Esophagus mucosa (tissue), 1 donor: ENCODE data around the gene ARHGEF19. TPM values are rescaled to one million over a fixed set of nuclear protein-coding genes. Genes with fewer than 3 reads are reported as not detected.
"Not testable (repeated sequence)": the region's sequence is repeated elsewhere in the genome, so short reads cannot be mapped to it uniquely, and the experiment has no call there.

ENCODE experiments used
- ATAC-seq: fragments of 200-7000 bp; cut with Tn5 transposase; one replicate; pipeline ENCODE4 v1.9.1; 2020
- total RNA-seq: library from RNA; stranded (reverse); gene quantifications from one replicate; pipeline ENCODE4 v1.2.4, GENCODE V29; 2023
- donor health status: DM: yes; HTN: yes; CAD: no.

ARHGEF19 gene
- total RNA-seq, 1 donor from 2014 or later: 21.9 TPM

- ATAC-seq: peak; percentile 68
Measured at GRCh38 chr1:16243936-16244649, 31.6 kb upstream of the ARHGEF19 start.

GRCh38 chr1:16243215-16243610, 30.8 kb upstream of the ARHGEF19 start:
- peak; percentile 24 for ATAC-seq

GRCh38 chr1:16242556-16243214, 30.2 kb upstream of the ARHGEF19 start:
- ATAC-seq: no peak

GRCh38 chr1:16241221-16241708, 28.8 kb upstream of the ARHGEF19 start:
- ATAC-seq: no peak

- ATAC-seq: no peak
Measured at GRCh38 chr1:16239972-16240491, 27.6 kb upstream of the ARHGEF19 start.

GRCh38 chr1:16237343-16237830, 24.9 kb upstream of the ARHGEF19 start:
- ATAC-seq: peak; percentile 2

GRCh38 chr1:16236511-16237342, 24.3 kb upstream of the ARHGEF19 start, which contains the start of gene CPLANE2:
Gene CPLANE2 (minus strand): TSS chr1:16237183. CDS start chr1:16236742, 441 bp downstream.
- peak; percentile 87 for ATAC-seq

GRCh38 chr1:16235944-16236510, 23.6 kb upstream of the ARHGEF19 start:
- ATAC-seq: peak; percentile 87

- no peak for ATAC-seq
Measured at GRCh38 chr1:16235347-16235746, 22.9 kb upstream of the ARHGEF19 start.

GRCh38 chr1:16233431-16233830, 21.0 kb upstream of the ARHGEF19 start:
- ATAC-seq: no peak

GRCh38 chr1:16232316-16232710, 19.9 kb upstream of the ARHGEF19 start:
- ATAC-seq: no peak

GRCh38 chr1:16231331-16232315, 19.2 kb upstream of the ARHGEF19 start:
- ATAC-seq: no peak

- ATAC-seq: no peak
Measured at GRCh38 chr1:16230744-16231143, 18.3 kb upstream of the ARHGEF19 start.

- no peak for ATAC-seq
Measured at GRCh38 chr1:16229976-16230740, 17.7 kb upstream of the ARHGEF19 start.

- ATAC-seq: peak; percentile 33
Measured at GRCh38 chr1:16226490-16227179, 14.2 kb upstream of the ARHGEF19 start.

GRCh38 chr1:16226129-16226489, 13.7 kb upstream of the ARHGEF19 start:
- ATAC-seq: no peak

- no peak for ATAC-seq
Measured at GRCh38 chr1:16224472-16224871, 12.0 kb upstream of the ARHGEF19 start.

GRCh38 chr1:16222716-16223115, 10.3 kb upstream of the ARHGEF19 start:
- not testable (repeated sequence) for ATAC-seq

GRCh38 chr1:16221499-16221898, 9.0 kb upstream of the ARHGEF19 start:
- no peak for ATAC-seq
